GM13977 (cell line): ENCODE measurements around the gene GNG7.
A peak's percentile ranks its signal among the peaks of the same experiment; 100 is the strongest.

Experiments
- DNase-seq: peaks from one replicate; pipeline ENCODE4 v3.0.0; 2012; ENCODE audit warnings: low spot score
- in situ Hi-C: fragments of 300-500 bp; cut with MboI; formaldehyde crosslinking; loops from one replicate; pipeline ENCODE4 v1.12.0; 2022; ENCODE audit warnings: low sequenced_read_pairs, low pct_unique_long_range_greater_than_20kb, mixed read lengths, inconsistent platforms; ENCODE audit not compliant: unreplicated experiment
- TF ChIP-seq, protein P1 (sequence below): IDR thresholded peaks from 2 replicates; pipeline ENCODE4 v1.5.1; 2012; ENCODE audit warnings: mild to moderate bottlenecking, control low read depth; ENCODE audit not compliant: insufficient read depth; ENCODE audit errors: extremely low read depth, missing control alignments

Gene GNG7

GRCh38 chr19:2462635-2463421 lies 239.7 kb downstream of the GNG7 start:
- in situ Hi-C loops: no loop called here
- TF ChIP-seq, protein P1, sequence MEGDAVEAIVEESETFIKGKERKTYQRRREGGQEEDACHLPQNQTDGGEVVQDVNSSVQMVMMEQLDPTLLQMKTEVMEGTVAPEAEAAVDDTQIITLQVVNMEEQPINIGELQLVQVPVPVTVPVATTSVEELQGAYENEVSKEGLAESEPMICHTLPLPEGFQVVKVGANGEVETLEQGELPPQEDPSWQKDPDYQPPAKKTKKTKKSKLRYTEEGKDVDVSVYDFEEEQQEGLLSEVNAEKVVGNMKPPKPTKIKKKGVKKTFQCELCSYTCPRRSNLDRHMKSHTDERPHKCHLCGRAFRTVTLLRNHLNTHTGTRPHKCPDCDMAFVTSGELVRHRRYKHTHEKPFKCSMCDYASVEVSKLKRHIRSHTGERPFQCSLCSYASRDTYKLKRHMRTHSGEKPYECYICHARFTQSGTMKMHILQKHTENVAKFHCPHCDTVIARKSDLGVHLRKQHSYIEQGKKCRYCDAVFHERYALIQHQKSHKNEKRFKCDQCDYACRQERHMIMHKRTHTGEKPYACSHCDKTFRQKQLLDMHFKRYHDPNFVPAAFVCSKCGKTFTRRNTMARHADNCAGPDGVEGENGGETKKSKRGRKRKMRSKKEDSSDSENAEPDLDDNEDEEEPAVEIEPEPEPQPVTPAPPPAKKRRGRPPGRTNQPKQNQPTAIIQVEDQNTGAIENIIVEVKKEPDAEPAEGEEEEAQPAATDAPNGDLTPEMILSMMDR: no peak
- DNase-seq: no peak

GRCh38 chr19:2461751-2462634 lies 240.5 kb downstream of the GNG7 start:
- DNase-seq: peak; percentile 89
- in situ Hi-C loops: no loop called here
- TF ChIP-seq, protein P1: no peak
